Mesenchymal stem cell (in vitro differentiated cells and primary cell): ENCODE data around the gene PSG6.
"Not testable (repeated sequence)": the region's sequence is repeated elsewhere in the genome, so short reads cannot be mapped to it uniquely, and the experiment has no call there.

ENCODE experiments used
- DNase-seq: peaks from one replicate; pipeline ENCODE4 v3.0.0-alpha.2; 2013
- H2AFZ ChIP-seq: one replicate; pipeline ENCODE4 v1.6.1; 2013; ENCODE audit warnings: low read depth, mild to moderate bottlenecking, control low read depth, inconsistent platforms, low read length, moderate library complexity
- H2AK5ac ChIP-seq: 2 replicates; pipeline ENCODE4 v1.6.1; 2013; ENCODE audit warnings: low read length, moderate library complexity, mild to moderate bottlenecking, inconsistent platforms; ENCODE audit not compliant: severe bottlenecking
- H2BK120ac ChIP-seq: one replicate; pipeline ENCODE4 v1.6.1; 2013; ENCODE audit warnings: low read depth, mild to moderate bottlenecking, inconsistent platforms, low read length, moderate library complexity
- H2BK12ac ChIP-seq, 2 experiments: one replicate each; pipeline ENCODE4 v1.6.1; 2013; ENCODE audit warnings: inconsistent platforms in 2 of 2, low read length in 2 of 2, mild to moderate bottlenecking in 2 of 2, moderate library complexity in 2 of 2, control low read depth in 1 of 2
- H2BK15ac ChIP-seq: one replicate; pipeline ENCODE4 v1.6.1; 2013; ENCODE audit warnings: mild to moderate bottlenecking, low read depth, inconsistent platforms; ENCODE audit not compliant: poor library complexity, severe bottlenecking
- H2BK5ac ChIP-seq: 2 replicates; pipeline ENCODE4 v1.6.1; 2013; ENCODE audit warnings: low read depth, mild to moderate bottlenecking, low read length, control low read depth, inconsistent platforms; ENCODE audit not compliant: poor library complexity, severe bottlenecking
- H3K14ac ChIP-seq, 2 experiments: one replicate each; pipeline ENCODE4 v1.6.1; 2013; ENCODE audit warnings: inconsistent platforms in 2 of 2, low read length in 2 of 2, control low read depth in 1 of 2, mild to moderate bottlenecking in 1 of 2, moderate library complexity in 1 of 2
- H3K18ac ChIP-seq, 2 experiments: one replicate each; pipeline ENCODE4 v1.6.1; 2013; ENCODE audit warnings: inconsistent platforms in 2 of 2, low read length in 2 of 2, control low read depth in 1 of 2, low read depth in 1 of 2, mild to moderate bottlenecking in 1 of 2
- H3K23ac ChIP-seq, 2 experiments: one replicate each; pipeline ENCODE4 v1.6.1; 2013; ENCODE audit warnings: inconsistent platforms in 2 of 2, low read length in 2 of 2, mild to moderate bottlenecking in 2 of 2, moderate library complexity in 2 of 2, control low read depth in 1 of 2
- H3K27ac ChIP-seq: 2 replicates; pipeline ENCODE4 v1.5.1; 2013; ENCODE audit warnings: mild to moderate bottlenecking, moderate library complexity, low read length, control low read depth, inconsistent platforms; ENCODE audit not compliant: poor library complexity, severe bottlenecking
- H3K27me3 ChIP-seq, 2 experiments: 2 replicates each; pipeline versions ENCODE4 v1.6.1 to v1.7.0; 2013; ENCODE audit warnings: low read length in 2 of 2, mild to moderate bottlenecking in 2 of 2, moderate library complexity in 2 of 2, control low read depth in 1 of 2, inconsistent platforms in 1 of 2; ENCODE audit not compliant: control insufficient read depth in 1 of 2, insufficient read depth in 1 of 2
- H3K36me3 ChIP-seq, 2 experiments: 2 replicates each; pipeline versions ENCODE4 v1.6.1 to v1.7.0; 2013; ENCODE audit warnings: low read length in 2 of 2, control low read depth in 1 of 2, inconsistent platforms in 1 of 2, low read depth in 1 of 2, mild to moderate bottlenecking in 1 of 2; ENCODE audit not compliant: insufficient read depth in 2 of 2, control insufficient read depth in 1 of 2
- H3K4ac ChIP-seq, 2 experiments: one replicate each; pipeline ENCODE4 v1.6.1; 2013; ENCODE audit warnings: inconsistent platforms in 2 of 2, low read length in 2 of 2, mild to moderate bottlenecking in 2 of 2, moderate library complexity in 2 of 2, control low read depth in 1 of 2, low read depth in 1 of 2
- H3K4me1 ChIP-seq: 2 replicates; pipeline ENCODE4 v1.6.1; 2013; ENCODE audit warnings: low read depth, low read length, control low read depth; ENCODE audit not compliant: control insufficient read depth, insufficient read depth
- H3K4me2 ChIP-seq: 2 replicates; pipeline ENCODE4 v1.6.1; 2013; ENCODE audit warnings: low read length, mild to moderate bottlenecking, inconsistent platforms; ENCODE audit not compliant: poor library complexity, severe bottlenecking
- H3K4me3 ChIP-seq, 2 experiments: 2 replicates each; pipeline versions ENCODE4 v1.5.1 to v1.7.0; 2013; ENCODE audit warnings: low read length in 2 of 2, mild to moderate bottlenecking in 2 of 2, control low read depth in 1 of 2, low read depth in 1 of 2; ENCODE audit not compliant: insufficient read depth in 1 of 2
- H3K79me1 ChIP-seq: replicated peaks from 2 replicates; pipeline ENCODE4 v1.6.1; 2013; ENCODE audit warnings: mild to moderate bottlenecking, control low read depth, low read length, inconsistent platforms; ENCODE audit not compliant: poor library complexity, severe bottlenecking
- H3K9ac ChIP-seq: 2 replicates; pipeline ENCODE4 v1.7.0; 2013; ENCODE audit warnings: mild to moderate bottlenecking, low read length, moderate library complexity
- H3K9me3 ChIP-seq: 2 replicates; pipeline ENCODE4 v1.7.0; 2013; ENCODE audit warnings: mild to moderate bottlenecking, low read length; ENCODE audit not compliant: control insufficient read depth
- H4K8ac ChIP-seq: one replicate; pipeline ENCODE4 v1.6.1; 2013; ENCODE audit warnings: inconsistent platforms, mild to moderate bottlenecking, low read length, moderate library complexity
- H4K91ac ChIP-seq: one replicate; pipeline ENCODE4 v1.6.1; 2013; ENCODE audit warnings: mild to moderate bottlenecking, low read length, inconsistent platforms
- WGBS: methylation state at CpG from one replicate; pipeline ENCODE4 v1.1.7; 2013; ENCODE audit warnings: mixed read lengths; 5-methylcytosine and 5-hydroxymethylcytosine counted together

Gene PSG6

GRCh38 chr19:42913516-42913915, 4.2 kb downstream of the PSG6 start:
- not testable (repeated sequence) for H2BK15ac ChIP-seq, H3K9ac ChIP-seq, H3K4me3 ChIP-seq, DNase-seq, H4K91ac ChIP-seq, H3K79me1 ChIP-seq, H2BK5ac ChIP-seq, H2AK5ac ChIP-seq, H3K4ac ChIP-seq, H3K27me3 ChIP-seq, H3K23ac ChIP-seq, H4K8ac ChIP-seq, H3K4me1 ChIP-seq, H3K18ac ChIP-seq, H2AFZ ChIP-seq, H2BK120ac ChIP-seq, H3K27ac ChIP-seq, H3K4me2 ChIP-seq, H3K36me3 ChIP-seq, H3K9me3 ChIP-seq, H3K14ac ChIP-seq, H2BK12ac ChIP-seq
- WGBS, result 79% methylated on average over 5 of the region's 5 CpGs

DNA sequence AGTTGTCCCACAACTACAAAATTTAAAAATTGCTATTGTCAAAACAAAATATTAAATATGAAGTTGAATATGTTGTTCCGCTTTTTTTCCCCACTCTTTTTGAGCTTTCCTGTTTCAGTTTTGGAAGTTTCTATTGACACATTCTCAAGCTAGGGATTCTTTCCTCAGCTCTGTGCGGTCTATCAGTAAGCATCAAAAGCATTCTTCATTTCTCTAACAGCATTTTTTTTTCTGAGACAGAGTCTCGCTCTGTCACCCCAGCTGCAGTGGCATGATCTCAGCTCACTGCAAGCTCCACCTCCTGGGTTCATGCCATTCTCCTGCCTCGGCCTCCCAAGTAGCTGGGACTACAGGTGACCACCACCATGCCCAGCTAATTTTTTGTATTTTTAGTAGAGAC, 4.8 kb downstream of the PSG6 start:
- not testable (repeated sequence) for H3K79me1 ChIP-seq, H3K4ac ChIP-seq, H2BK15ac ChIP-seq, H3K18ac ChIP-seq, H3K14ac ChIP-seq, H4K8ac ChIP-seq, H4K91ac ChIP-seq, H3K4me2 ChIP-seq, H3K23ac ChIP-seq, H3K27ac ChIP-seq, DNase-seq, H3K4me1 ChIP-seq, H3K9me3 ChIP-seq, H2BK120ac ChIP-seq, H2BK5ac ChIP-seq, H2AFZ ChIP-seq, H3K27me3 ChIP-seq, H2AK5ac ChIP-seq, H3K9ac ChIP-seq, H3K36me3 ChIP-seq, H2BK12ac ChIP-seq, H3K4me3 ChIP-seq
- WGBS, result 64% methylated on average over 4 of the region's 4 CpGs

GRCh38 chr19:42911731-42912130, 6.0 kb downstream of the PSG6 start:
- not testable (repeated sequence) for H3K79me1 ChIP-seq, H3K27me3 ChIP-seq, H3K36me3 ChIP-seq, H2BK15ac ChIP-seq, H3K23ac ChIP-seq, H2BK12ac ChIP-seq, H3K27ac ChIP-seq, H3K4me3 ChIP-seq, H3K4me2 ChIP-seq, H3K4ac ChIP-seq, H2BK120ac ChIP-seq, H3K9me3 ChIP-seq, H4K8ac ChIP-seq, H3K4me1 ChIP-seq, H2AK5ac ChIP-seq, DNase-seq, H3K9ac ChIP-seq, H3K14ac ChIP-seq, H3K18ac ChIP-seq, H4K91ac ChIP-seq, H2AFZ ChIP-seq, H2BK5ac ChIP-seq
- WGBS, result 55% methylated on average over 5 of the region's 5 CpGs

- H3K4me3 ChIP-seq, H2BK12ac ChIP-seq, H3K4ac ChIP-seq, H3K27ac ChIP-seq, H2AK5ac ChIP-seq, H3K36me3 ChIP-seq, H3K4me2 ChIP-seq, H3K14ac ChIP-seq, H2BK120ac ChIP-seq, H2BK15ac ChIP-seq, H4K8ac ChIP-seq, H2AFZ ChIP-seq, H4K91ac ChIP-seq, H2BK5ac ChIP-seq, H3K9me3 ChIP-seq, H3K4me1 ChIP-seq, H3K23ac ChIP-seq, DNase-seq, H3K27me3 ChIP-seq, H3K9ac ChIP-seq, H3K79me1 ChIP-seq, H3K18ac ChIP-seq: not testable (repeated sequence)
- WGBS, result 44% methylated on average over 5 of the region's 5 CpGs
Observed at GRCh38 chr19:42906162-42906561, 11.5 kb downstream of the PSG6 start.
